NK-92 (cell line): Measurements from ENCODE around the gene CDH23.

ENCODE experiments used
- DNase-seq: peaks from one replicate; lab custom pipeline; 2025; ENCODE audit not compliant: unreplicated experiment; lab: John Stamatoyannopoulos, UW

The CDH23 gene

GRCh38 chr10:71554671-71555070 lies 158.0 kb downstream of the CDH23 start:
- no peak for DNase-seq

GRCh38 chr10:71555087-71555723 lies 158.5 kb downstream of the CDH23 start:
- DNase-seq = no peak

- DNase-seq = no peak
Measured at GRCh38 chr10:71555724-71556119, 159.0 kb downstream of the CDH23 start.

GRCh38 chr10:71558991-71559390 lies 162.3 kb downstream of the CDH23 start:
- no peak for DNase-seq

DNA sequence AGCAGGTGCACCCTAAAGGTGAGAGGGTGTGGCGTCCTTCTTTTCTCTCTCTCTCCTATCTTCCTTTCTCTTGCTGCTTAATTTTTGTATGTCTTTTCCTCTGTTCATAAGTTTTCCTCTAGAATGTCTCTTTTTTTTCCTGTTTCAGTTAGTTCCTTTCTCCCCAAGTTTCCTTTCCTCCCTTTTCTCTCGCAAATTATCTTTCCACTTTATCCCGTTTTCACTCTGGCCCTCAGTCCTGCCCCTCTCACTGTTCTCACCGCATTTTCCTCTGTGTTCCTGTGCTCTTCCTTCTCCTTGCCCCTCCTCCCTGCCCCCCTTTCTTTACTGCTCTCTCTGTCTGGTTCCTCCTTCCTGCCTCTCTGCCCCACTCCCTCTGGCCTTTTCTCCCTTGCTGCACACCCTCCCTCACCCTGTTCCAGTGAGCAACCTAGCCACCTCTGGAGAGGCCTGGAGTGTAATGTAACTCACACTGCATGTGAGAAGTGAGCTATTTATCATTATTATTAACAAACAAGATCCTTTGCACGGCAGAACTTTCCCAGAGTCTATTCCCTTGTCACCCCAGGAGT lies 164.4 kb downstream of the CDH23 start:
- DNase-seq = no peak

DNA sequence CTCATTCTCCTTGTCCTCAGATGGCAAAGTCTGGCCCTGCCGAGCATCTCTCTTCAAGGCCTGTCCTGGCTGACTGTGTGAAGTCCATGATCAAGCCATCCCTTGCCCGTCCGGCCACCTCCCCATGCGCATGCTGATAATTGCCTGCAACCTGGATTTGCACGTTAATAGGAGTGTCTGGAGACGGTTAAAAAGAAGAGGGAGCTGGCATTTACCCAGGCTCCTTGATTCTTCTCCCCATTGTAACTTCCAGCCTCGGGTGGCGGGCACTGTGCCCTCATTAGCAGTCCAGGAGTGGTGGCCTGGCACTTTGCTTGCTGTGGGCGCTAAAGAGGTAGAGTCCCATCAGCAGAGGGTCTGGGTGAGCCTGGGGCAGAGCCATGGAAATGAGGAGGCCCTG lies 165.5 kb downstream of the CDH23 start:
- DNase-seq = no peak

DNA sequence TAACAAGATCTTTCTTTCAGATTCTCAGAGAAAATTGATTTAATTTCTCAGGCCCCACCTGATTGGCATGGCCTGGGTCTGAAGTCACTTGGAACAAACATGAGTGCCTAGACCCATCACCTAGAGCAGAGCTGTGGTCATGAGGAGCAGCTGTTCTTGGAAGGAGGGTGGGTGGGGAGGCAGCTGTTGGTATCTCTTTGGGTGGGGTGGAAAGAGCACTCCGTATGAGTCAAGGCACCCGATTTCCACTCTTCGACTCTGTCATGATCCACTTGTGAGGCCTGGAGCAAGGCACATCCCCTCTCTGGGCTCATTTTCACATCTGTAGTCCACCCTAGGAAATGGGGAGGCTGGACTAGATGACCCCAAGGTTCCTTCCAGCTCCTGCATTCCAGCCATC lies 166.2 kb downstream of the CDH23 start:
- DNase-seq = no peak

DNA sequence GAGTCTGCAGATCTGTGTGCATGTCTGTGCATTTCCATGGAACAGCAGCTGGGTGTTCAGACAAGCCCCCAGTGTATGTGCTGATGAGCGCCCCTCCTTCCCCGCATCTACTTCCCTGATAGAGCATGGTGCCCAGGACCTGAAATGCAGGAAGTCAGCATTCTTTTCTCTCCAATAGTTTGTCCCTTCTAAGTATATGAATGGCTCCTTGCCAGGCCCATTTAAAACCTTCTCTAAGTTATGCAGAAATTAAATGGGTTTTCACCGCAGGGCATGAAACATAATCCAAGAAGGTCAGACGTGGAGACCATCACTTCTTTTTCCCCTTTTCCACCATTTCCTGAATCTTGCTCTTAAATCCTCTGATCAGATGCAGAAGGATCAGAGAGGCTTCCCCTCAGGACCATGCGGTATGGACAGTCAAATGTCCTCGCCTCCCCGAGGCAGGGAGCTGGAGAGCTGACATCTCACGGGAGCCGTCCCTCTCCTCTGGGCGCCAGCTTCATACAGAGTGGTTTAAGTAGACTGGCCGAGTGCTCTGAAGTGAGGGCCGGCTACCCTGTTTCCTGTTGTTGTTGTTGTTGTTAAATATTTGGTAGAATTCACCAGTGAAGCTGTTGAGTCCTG lies 167.6 kb downstream of the CDH23 start:
- no peak for DNase-seq

DNA sequence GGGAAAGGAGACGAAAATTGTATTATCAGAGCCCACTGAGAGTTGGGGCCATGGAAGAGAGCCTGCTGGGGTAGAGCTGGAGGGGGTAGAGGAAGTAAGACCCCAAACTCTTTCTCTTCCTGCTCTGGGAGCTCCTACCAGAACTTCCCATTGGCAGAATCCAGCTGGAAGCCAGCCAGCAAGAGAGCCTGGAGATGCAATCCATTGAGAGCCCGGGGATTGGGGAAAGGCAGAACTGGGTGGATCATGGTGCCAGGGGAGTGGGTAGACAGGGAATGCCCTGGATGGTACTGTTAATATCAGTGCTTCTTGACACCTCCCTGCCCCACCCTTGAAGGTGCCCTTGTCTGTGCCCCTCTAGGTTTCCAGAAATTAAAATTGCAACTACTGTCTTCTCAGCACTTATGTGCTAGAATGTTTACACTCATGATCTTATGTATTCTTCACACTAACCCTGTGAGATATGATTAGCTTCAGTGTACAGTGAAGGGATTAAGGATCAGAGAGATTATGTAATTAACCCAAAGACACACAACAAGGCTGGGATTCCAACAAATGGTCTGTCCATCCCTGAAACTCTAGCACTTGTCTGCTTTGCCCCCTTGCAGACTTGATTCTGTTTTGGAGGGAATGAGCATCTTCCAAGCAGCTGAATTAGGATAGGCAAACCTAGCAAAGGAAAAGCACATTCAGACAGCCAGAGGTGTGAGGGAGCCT lies 168.7 kb downstream of the CDH23 start:
- DNase-seq = no peak

GRCh38 chr10:71567006-71567405 lies 170.3 kb downstream of the CDH23 start:
- DNase-seq = no peak

- DNase-seq = no peak
Measured at GRCh38 chr10:71568896-71569492, 172.3 kb downstream of the CDH23 start.

DNA sequence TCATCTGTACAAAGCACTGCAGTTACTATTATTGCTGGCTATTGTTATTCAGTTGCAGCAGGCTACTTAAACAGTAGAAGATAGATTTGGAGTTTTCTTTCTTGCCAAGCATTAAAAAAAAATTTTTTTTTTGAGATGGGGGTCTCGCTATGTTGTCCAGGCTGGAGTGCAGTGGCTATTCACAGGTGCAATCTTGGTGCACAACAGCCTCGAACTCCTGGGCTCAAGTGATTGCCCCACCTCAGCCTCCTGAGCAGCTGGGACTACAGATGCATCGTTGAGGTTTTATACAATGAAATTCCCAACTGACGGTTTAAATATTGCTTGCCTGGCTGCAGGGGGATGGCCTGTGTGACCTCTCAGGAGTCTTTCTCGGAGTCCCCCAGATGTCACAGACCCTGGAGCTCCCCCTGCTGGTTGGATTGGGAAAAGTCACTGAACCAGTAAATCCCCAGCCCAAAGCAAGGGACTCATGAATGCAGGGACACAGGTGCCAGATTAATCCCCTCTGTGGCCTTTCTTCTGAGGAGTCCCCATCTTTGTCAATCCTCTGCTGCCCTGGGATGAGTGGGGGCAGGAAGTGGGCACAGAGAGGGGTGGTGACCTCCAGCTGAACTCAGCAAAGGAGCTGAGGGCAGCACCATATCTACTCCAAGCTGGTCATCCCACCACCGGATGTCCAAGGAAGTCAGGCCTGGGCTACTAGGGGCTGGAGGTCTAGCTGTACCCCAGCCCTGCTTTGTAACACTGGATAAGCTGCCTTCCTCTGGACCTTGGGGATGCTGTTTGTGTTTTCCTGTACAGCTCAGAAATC lies 173.3 kb downstream of the CDH23 start:
- DNase-seq = no peak

- no peak for DNase-seq
Measured at GRCh38 chr10:71571460-71572175, 174.9 kb downstream of the CDH23 start.

- DNase-seq = no peak
Measured at GRCh38 chr10:71572962-71573361, 176.2 kb downstream of the CDH23 start.

GRCh38 chr10:71573562-71574518 lies 177.1 kb downstream of the CDH23 start:
- no peak for DNase-seq

DNA sequence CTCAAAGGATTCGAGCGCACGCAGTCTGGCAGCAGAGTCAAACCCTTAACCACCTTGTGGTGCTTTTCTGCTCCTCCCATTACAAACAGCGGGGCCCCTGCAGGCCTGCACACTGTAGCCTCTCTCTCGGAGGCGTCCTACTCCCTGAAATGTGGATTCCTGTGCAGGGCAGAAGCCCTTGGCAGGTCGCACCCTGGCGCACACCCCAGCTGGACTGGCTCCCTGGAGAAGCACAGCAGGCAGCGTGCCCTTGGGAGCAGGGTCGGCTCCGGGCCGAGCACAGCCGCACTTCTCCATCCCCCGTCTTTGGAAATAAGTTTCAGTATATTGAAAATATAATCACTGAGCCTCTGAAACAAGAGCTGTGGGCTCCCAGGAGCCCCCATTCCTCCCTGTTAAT lies 178.7 kb downstream of the CDH23 start:
- no peak for DNase-seq

DNA sequence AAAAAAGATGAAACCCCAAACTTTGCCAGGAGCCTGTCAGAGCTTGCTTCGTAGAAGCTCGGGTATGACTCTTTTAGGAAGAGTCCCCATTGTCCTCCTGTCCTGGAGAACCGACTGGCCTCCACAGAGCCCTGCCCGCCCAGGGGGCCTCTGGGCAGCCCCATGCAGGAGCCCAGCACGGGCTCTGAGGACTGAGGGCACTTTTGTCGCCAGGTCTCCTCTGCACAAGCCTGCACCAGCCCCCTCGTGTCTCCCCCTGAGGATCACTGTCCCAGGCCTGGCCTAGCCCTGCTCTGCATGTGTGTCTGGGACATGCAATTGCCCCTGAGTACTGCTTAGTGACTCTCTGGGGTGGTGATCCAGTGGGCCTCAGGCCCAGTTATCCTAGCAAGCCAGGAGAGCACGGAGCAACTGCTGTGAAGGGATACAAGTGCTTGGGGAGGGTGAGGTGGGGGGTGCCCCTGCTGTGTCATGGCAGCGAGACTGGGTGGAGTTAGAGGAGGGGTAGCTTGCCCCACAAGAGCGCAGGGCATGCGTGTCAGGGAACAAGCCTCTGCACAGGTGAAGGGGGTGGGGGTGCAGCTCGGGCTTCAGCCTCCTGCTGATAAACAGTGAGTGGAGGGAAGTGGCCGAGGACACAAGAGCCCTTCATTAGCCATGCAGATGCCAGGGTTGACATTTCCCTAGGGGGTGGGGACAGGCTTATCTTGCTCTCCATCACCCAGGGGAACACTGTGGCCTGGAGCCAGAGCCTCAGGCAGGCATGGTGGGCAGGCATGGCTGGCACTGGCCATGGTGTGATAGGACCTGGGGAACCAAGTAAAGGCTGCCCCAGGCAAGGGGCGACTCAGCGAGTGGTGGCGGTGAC lies 179.4 kb downstream of the CDH23 start:
- no peak for DNase-seq

DNA sequence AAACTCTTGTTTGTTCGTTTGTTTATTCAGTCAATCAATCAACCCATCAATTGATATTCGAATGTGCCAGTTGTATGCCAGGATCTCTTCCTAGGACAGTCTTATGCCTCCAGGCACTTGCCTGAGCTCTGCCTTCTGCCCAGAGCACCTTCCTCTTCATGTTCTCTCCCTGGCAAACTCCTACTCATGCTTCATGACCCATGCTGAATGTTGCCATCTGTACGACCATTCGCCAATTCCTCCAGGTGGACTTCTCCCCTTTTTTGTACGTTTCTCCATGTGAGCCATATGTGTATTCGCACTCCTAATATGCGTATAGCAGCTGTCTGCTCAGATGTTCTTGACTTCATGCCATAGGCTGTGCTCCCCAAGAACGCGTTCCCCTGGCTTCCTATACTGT lies 180.1 kb downstream of the CDH23 start:
- DNase-seq = no peak
